Measurements from ENCODE around the gene RIC8B.

RIC8B gene

DNA sequence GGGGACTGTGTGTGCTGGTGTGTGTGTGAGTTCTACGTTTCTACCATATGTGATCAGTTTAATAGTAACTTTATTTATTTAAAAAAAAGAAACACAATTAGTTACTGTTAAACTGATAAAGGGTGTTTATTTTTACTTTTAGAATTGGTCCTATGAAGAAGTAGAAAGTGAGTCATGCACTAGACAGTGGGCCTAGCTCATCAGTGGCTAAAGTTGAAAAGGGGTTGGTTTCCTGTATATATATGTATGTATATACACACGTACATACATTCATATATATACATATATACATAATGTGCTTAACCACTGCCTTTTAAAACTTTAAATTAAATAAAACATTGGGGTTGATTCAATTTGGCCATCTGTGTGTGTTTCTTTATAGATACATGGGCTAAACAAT is 112.5 kb downstream of the RIC8B start:
- DNase-seq (ENCODE audit: low read depth), result no peak
- TF ChIP-seq, protein P1, sequence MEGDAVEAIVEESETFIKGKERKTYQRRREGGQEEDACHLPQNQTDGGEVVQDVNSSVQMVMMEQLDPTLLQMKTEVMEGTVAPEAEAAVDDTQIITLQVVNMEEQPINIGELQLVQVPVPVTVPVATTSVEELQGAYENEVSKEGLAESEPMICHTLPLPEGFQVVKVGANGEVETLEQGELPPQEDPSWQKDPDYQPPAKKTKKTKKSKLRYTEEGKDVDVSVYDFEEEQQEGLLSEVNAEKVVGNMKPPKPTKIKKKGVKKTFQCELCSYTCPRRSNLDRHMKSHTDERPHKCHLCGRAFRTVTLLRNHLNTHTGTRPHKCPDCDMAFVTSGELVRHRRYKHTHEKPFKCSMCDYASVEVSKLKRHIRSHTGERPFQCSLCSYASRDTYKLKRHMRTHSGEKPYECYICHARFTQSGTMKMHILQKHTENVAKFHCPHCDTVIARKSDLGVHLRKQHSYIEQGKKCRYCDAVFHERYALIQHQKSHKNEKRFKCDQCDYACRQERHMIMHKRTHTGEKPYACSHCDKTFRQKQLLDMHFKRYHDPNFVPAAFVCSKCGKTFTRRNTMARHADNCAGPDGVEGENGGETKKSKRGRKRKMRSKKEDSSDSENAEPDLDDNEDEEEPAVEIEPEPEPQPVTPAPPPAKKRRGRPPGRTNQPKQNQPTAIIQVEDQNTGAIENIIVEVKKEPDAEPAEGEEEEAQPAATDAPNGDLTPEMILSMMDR (IDR thresholded peaks at IDR 0.05; ENCODE audit: low read length, missing control alignments), result no peak
- no peak overlapping the region for H3K4me3 ChIP-seq (replicated peaks; ENCODE audit: low read depth, low read length)

DNA sequence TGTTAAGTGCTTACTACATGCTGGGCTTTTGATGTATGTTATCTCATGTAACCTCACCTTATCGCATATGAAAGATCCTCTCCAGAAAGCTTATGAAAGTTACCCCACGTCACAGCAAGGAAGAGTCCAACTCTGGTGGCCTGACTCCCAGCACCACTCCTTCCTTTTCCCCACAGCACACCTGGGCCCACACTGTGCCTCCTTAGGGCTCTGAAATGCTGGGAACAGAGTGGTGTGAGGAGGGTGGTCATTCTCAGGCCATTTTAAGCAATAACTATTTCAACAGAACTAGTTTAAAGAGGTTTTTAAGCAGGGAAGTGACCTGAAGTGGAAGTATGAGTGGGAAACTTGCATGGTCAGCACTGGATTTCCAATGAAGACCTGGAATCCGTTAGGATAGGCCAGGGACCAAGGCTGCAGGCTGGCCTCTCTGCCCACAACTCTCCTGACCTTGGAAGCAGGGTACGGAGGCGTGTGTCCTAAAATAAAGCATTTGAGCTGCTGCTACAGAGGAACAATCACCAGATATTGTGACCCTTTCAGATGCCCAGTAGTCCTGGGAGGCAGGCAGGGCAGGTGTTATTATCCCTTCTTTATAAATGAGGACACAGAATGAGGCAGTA is 114.0 kb downstream of the RIC8B start:
- H3K4me3 ChIP-seq (replicated peaks; ENCODE audit: low read depth, low read length), result no peak overlapping the region
- TF ChIP-seq, protein P1 (IDR thresholded peaks at IDR 0.05; ENCODE audit: low read length, missing control alignments), result no peak
- no peak for DNase-seq (ENCODE audit: low read depth)

DNA sequence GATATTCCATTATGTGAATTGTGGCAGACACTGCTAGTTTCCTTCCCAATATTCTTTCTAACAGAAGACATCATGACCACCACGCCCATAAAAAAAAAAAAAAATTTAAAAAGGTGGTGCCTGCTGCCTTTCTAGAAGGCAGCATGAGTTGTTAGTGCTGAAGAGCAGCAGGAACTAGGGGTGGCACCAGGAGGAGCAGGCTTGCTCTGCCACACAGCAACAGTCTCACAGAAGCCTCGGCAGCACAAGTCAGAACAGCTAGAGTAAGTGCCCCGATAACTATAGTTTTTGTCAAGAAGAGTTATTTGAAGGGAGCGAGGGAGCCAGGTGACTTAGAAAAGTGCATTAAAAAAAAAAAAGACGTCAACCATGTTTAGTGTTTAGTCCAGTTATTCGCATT is 114.8 kb downstream of the RIC8B start:
- no peak for DNase-seq (ENCODE audit: low read depth)
- TF ChIP-seq, protein P1 (IDR thresholded peaks at IDR 0.05; ENCODE audit: low read length, missing control alignments), result no peak
- no peak overlapping the region for H3K4me3 ChIP-seq (replicated peaks; ENCODE audit: low read depth, low read length)

DNA sequence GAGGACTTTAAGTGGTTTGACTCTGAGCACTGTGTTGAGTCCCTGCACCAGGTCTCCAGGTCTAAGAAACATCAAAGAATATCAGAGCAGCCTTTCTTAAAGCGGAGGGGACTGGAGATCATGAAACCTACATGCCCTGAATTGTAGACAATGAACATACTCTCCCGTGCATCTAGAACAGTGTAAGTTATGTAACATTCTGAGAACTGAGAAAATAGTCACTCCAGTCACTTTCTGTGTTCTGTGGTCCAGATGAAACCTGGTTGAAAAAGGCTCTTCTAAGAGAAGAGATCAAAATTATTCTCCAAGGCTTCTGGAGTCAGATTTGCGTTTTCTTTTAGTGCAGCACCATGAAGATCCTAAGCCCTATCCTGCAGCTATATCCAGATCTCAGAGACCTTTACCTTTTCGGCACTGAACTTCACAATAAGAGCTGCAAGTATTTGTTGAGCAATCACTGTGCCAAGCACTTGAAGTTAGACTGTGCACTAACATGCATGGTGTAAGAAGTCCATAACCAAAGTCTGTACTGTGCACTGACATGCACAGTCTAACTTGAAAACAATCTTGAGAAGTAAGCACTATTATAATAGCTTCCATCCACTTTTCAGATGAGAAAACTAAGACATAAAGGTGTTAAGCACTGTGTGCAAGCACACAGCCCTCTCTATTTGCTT is 115.6 kb downstream of the RIC8B start:
- H3K4me3 ChIP-seq (replicated peaks; ENCODE audit: low read depth, low read length), result no peak overlapping the region
- TF ChIP-seq, protein P1 (IDR thresholded peaks at IDR 0.05; ENCODE audit: low read length, missing control alignments), result no peak
- no peak for DNase-seq (ENCODE audit: low read depth)

DNA sequence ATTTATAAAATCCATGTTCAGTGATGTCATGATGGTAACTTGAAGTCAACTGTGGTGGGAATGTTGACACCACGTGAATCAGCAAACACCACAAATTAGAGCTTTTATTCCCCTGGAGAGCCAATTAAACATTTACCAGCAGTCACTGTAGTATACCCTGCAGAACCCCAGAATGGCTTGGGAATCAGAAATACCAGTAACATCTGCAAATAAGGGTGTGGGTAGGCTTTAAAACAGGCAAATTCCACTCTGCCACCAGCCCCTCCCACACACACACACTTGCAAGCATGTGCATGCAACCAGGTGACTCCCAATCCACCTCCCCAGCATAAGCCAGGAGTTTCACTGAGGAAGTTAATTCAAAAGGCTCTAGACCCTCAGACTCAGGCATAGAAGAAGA is 117.6 kb downstream of the RIC8B start:
- no peak for DNase-seq (ENCODE audit: low read depth)
- TF ChIP-seq, protein P1 (IDR thresholded peaks at IDR 0.05; ENCODE audit: low read length, missing control alignments), result no peak
- no peak overlapping the region for H3K4me3 ChIP-seq (replicated peaks; ENCODE audit: low read depth, low read length)

DNA sequence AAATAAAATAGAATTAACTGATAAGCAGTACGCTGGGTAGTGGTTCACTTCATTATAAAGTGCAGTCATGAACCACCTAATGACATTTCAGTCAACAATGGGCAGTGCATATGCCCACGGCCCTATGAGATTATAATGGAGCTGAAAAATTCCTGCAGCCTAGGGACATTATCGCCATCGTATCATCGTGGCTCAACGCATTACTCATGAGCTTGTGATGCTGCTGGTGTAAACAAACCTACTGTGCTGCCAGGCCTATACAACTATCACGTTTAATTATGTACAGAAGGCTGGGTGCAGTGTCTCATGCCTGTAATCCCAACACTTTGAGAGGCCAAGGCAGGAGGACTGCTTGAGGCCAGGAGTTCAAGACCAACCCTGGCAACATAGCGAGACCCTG is 119.0 kb downstream of the RIC8B start:
- DNase-seq (ENCODE audit: low read depth), result no peak
- H3K4me3 ChIP-seq (replicated peaks; ENCODE audit: low read depth, low read length), result no peak overlapping the region
- TF ChIP-seq, protein P1 (IDR thresholded peaks at IDR 0.05; ENCODE audit: low read length, missing control alignments), result no peak

DNA sequence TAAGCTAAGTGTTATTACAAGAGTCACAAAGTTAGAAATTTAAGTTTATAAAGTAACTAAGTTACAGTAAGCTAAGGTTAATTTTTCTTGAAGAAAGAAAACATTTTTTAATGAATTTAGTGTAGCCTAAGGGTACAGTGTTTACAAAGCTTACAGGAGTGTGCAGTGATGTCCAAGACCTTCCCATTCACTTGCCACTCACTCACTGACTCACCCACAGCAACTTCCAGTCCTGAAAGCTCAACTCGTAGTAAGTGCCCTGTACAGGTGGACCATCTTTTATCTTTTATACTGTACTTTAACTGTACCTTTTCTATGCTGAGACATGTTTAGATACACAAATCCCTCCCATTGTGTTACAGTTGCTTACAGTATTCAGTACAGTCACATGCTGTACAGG is 120.3 kb downstream of the RIC8B start:
- H3K4me3 ChIP-seq (replicated peaks; ENCODE audit: low read depth, low read length), result no peak overlapping the region
- no peak for DNase-seq (ENCODE audit: low read depth)
- TF ChIP-seq, protein P1 (IDR thresholded peaks at IDR 0.05; ENCODE audit: low read length, missing control alignments), result no peak
